Ovary (tissue), 3 donors: Measurements from ENCODE around the gene CYP4F2.

Experiments used
- CTCF ChIP-seq, 3 donors: fragments of 450-650 bp in 2 of 3; fragments of 200-600 bp in 1 of 3; IDR thresholded peaks; one replicate each; pipeline versions ENCODE4 v1.5.1 to v1.8.0; 2016 to 2022; ENCODE audit warnings: antibody characterized with exemption in 3 of 3, mild to moderate bottlenecking in 1 of 3
- POLR2A ChIP-seq: fragments of 450-650 bp; IDR thresholded peaks from one replicate; pipeline ENCODE4 v1.6.1; 2017; ENCODE audit warnings: antibody characterized with exemption, mild to moderate bottlenecking, moderate library complexity
- donor health status: DM: no; HTN: no; CAD: no.

DNA sequence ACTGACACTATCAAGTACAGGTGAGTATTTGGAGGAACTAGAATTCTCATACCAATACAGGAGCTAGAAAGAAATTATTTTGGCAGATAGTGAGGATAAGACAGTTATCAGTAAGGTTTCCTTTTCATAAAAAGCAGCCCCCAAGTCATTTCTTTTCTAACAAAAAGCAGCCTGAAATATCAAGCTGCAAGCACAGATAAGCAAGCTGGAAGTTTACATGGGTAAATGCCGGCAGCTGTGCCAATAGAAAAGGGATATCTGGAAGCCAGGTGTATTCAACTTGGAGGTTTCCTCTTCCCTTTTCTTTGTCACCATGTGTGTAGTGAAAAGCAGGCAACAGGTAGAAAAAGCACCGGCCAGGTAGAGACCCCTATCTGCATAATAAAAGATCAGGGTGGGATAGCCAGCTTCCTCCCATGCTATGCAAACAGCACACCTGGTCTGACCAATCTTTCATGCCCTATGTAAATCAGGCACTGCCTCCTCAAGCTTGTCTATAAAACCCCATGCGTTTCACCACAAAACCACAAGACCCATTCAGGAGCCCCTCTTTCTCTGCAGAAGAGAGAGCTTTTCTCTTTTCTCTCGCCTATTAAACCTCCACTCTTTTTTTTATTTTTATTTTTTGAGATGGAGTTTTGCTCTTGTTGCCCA, 22.9 kb downstream of the CYP4F2 start:
- TF ChIP-seq CTCF (IDR thresholded peaks at IDR 0.05) (no peak), POLR2A (no peak)
